ENCODE results near the gene FANCC. TPM values are rescaled to one million over a fixed set of nuclear protein-coding genes. Genes with fewer than 3 reads are reported as not detected.

FANCC gene
- total and polyA plus RNA-seq, 12 donors, result 1.9 to 6.1 (median 3.3) TPM

- DNase-seq, result no peak
- Histone ChIP-seq H3K4me1 (replicated peaks in 1 of 2) (no peaks in the 10 kb centered on the region), H3K9me3 (replicated peaks in 1 of 3) (no peaks in the 10 kb centered on the region), H3K4me3 (no peak overlapping the region), H3K27me3 (no peaks in the 10 kb centered on the region), H3K36me3 (replicated peaks in 1 of 2) (no peaks in the 10 kb centered on the region), H3K27ac (no peak overlapping the region)
- TF ChIP-seq CTCF (IDR thresholded peaks at IDR 0.05) (no peak), POLR2A (IDR thresholded peaks at IDR 0.05) (no peak)
- intact Hi-C loops (cut with DNase I), result loop anchor here in 1 of 2 donors (5.0 kb wide), 1 partner anchor 339 kb away; no protein-coding TSS in a partner anchor
These were observed 196.6 kb downstream of the FANCC start for GRCh38 chr9:95120781-95121370.

DNA sequence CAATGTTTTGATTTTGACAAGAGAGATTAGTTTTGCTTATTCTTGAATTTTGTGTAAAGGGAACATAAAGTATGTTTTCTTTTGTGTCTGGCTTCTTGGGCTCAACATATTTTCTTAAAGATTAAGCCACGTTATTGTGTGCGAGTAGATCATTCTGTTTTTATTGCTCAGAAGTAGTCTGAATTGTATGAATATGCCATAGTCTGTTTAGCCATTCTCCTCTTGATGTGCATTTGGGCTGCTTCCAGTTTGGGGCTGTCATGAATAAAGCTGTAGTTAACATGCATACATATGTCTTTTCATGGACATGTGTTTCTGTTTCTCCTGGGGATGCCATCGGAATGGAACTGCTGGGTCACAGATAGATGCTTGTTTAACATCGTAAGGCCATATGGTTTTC is 198.9 kb downstream of the FANCC start:
- Histone ChIP-seq H3K4me1 (replicated peaks in 1 of 2) (no peaks in the 10 kb centered on the region), H3K27ac (no peak overlapping the region), H3K9me3 (replicated peaks in 1 of 3) (no peaks in the 10 kb centered on the region), H3K36me3 (replicated peaks in 1 of 2) (no peaks in the 10 kb centered on the region), H3K27me3 (no peaks in the 10 kb centered on the region), H3K4me3 (no peak overlapping the region)
- intact Hi-C loops (cut with DNase I), result no loop called here
- TF ChIP-seq POLR2A (IDR thresholded peaks at IDR 0.05), result no peak
- TF ChIP-seq CTCF (IDR thresholded peaks at IDR 0.05), result no peak
- WGBS, 4 donors, result 74 to 87% (median 82%) methylated on average over 4 of the region's 4 CpGs
- DNase-seq, result no peak

- Histone ChIP-seq H3K4me1 (replicated peaks in 1 of 2) (no peaks in the 10 kb centered on the region), H3K9me3 (replicated peaks in 1 of 3) (no peaks in the 10 kb centered on the region), H3K27ac (no peak overlapping the region), H3K36me3 (replicated peaks in 1 of 2) (no peaks in the 10 kb centered on the region), H3K4me3 (no peak overlapping the region), H3K27me3 (no peaks in the 10 kb centered on the region)
- DNase-seq, result peak in 2 of 7 donors; percentile 26 to 39
- WGBS, 4 donors, result 15 to 35% (median 30%) methylated on average over 1 of the region's 1 CpG
- no peak for TF ChIP-seq CTCF (IDR thresholded peaks at IDR 0.05)
- no peak for TF ChIP-seq POLR2A (IDR thresholded peaks at IDR 0.05)
- intact Hi-C loops (cut with DNase I), result no loop called here
These were observed 200.7 kb downstream of the FANCC start for GRCh38 chr9:95116808-95117204.

DNA sequence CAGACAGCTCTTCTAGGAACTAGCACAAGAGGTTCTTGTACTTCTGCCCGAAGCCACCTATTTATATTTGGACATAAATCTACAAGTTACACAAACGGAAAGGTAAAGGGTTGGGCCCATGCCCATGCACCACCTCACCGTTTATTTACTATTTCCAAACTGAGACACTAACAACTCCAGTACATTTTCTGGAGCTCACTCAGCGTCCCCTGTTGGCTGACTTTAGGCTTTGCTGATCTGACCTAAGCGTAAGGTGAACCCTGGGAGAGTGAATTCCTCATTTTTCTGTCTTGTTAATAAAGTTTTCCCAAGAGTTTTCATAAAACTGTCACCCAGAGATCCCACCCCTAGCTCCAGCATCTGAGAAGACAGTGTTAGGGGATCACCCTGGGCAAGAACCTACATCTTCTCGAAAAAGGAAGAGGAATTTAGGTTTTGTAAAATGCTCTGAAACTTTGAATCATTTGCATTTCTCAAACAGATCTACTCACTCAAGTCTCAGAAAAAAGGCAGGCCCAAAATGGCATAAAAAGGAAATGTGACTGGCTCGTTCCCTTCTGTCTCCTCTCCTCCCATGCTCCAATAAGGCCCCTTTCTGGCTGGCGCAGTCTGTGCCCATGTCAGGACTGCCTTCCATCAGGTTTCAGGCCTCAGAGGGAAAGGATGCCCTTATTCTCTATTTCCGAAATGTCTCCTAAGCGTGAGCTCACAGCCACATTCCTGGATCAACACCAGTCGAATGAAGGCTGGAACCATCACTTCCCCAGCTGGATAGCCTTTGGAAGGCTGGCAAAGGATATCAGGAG is 201.3 kb downstream of the FANCC start:
- TF ChIP-seq POLR2A (IDR thresholded peaks at IDR 0.05), result no peak
- no peaks in the 10 kb centered on the region for H3K4me1 ChIP-seq (replicated peaks in 1 of 2)
- no peak overlapping the region for H3K27ac ChIP-seq
- H3K27me3 ChIP-seq, result no peaks in the 10 kb centered on the region
- no peak for DNase-seq
- intact Hi-C loops (cut with DNase I), result no loop called here
- WGBS, 4 donors, result 85 to 92% (median 87%) methylated on average over 11 of the region's 11 CpGs
- H3K4me3 ChIP-seq, result no peak overlapping the region
- no peaks in the 10 kb centered on the region for H3K9me3 ChIP-seq (replicated peaks in 1 of 3)
- H3K36me3 ChIP-seq (replicated peaks in 1 of 2), result no peaks in the 10 kb centered on the region
